ENCODE data around the gene CANT1.

Gene CANT1

GRCh38 chr17:78995022-78995760 lies 14.4 kb downstream of the CANT1 start:
- ATAC-seq, result no peak
- DNase-seq, result no peak

- DNase-seq (no peak), ATAC-seq (no peak)
These were observed 15.4 kb downstream of the CANT1 start for GRCh38 chr17:78993981-78994671.

- ATAC-seq, result peak; percentile 26
- DNase-seq, result peak; percentile 73
These were observed 16.2 kb downstream of the CANT1 start for GRCh38 chr17:78993241-78993956.

- ATAC-seq, result no peak
- DNase-seq, result no peak
These were observed 16.9 kb downstream of the CANT1 start for GRCh38 chr17:78992542-78993212.

GRCh38 chr17:78991906-78992532 lies 17.5 kb downstream of the CANT1 start:
- ATAC-seq (no peak), DNase-seq (no peak)

- ATAC-seq, result no peak
These were observed 18.4 kb downstream of the CANT1 start for GRCh38 chr17:78991017-78991738.

GRCh38 chr17:78990349-78991016 lies 19.1 kb downstream of the CANT1 start:
- ATAC-seq, result no peak
- DNase-seq, result no peak

More at GRCh38 chr17:78991017-78991738, 18.4 kb downstream of the CANT1 start:
- DNase-seq, result no peak

GRCh38 chr17:78988152-78988551 lies 21.4 kb downstream of the CANT1 start:
- ATAC-seq (no peak), DNase-seq (no peak)

GRCh38 chr17:78986649-78987328 lies 22.8 kb downstream of the CANT1 start:
- ATAC-seq (peak; percentile 23), DNase-seq (no peak)

- ATAC-seq, result peak; percentile 55
These were observed 23.4 kb downstream of the CANT1 start for GRCh38 chr17:78986048-78986648.

GRCh38 chr17:78985395-78985794 lies 24.2 kb downstream of the CANT1 start:
- ATAC-seq (no peak), DNase-seq (no peak)

More at GRCh38 chr17:78986048-78986648, 23.4 kb downstream of the CANT1 start:
- no peak for DNase-seq

- DNase-seq (no peak), ATAC-seq (no peak)
These were observed 28.3 kb downstream of the CANT1 start for GRCh38 chr17:78981010-78981888.

GRCh38 chr17:78980624-78980972 lies 29.0 kb downstream of the CANT1 start:
- DNase-seq (no peak), ATAC-seq (no peak)

- DNase-seq (peak; percentile 28), ATAC-seq (peak; percentile 58)
These were observed 29.6 kb downstream of the CANT1 start, which contains the start of gene LGALS3BP for GRCh38 chr17:78979780-78980623. Gene LGALS3BP, minus strand, starts transcription at chr17:78979923. Its CDS starts 2,732 bp downstream, at chr17:78977191.

- ATAC-seq, result no peak
- DNase-seq, result no peak
These were observed 31.3 kb downstream of the CANT1 start for GRCh38 chr17:78977997-78978973.

- ATAC-seq (no peak), DNase-seq (no peak)
These were observed 32.0 kb downstream of the CANT1 start for GRCh38 chr17:78977681-78977943.
